H1 (cell line): ENCODE results near the gene TCF25. TPM values are rescaled to one million over a fixed set of nuclear protein-coding genes. Genes with fewer than 3 reads are reported as not detected.

Source experiments
- CEBPB ChIP-seq: IDR thresholded peaks from 2 replicates; pipeline ENCODE4 v1.6.1; 2012; ENCODE audit warnings: low read depth, low read length
- CHD2 ChIP-seq: IDR thresholded peaks from 2 replicates; pipeline ENCODE4 v1.6.1; 2012; ENCODE audit warnings: low read length, improper control_type of control experiment
- RAD21 ChIP-seq, 2 experiments: IDR thresholded peaks in 1 of 2; conservative IDR thresholded peaks in 1 of 2; 2 replicates each; pipeline ENCODE4 v1.6.1; 2011; ENCODE audit warnings: low read depth in 2 of 2, low read length in 2 of 2, improper control_type of control experiment in 1 of 2, inconsistent platforms in 1 of 2, mild to moderate bottlenecking in 1 of 2, moderate library complexity in 1 of 2
- RXRA ChIP-seq: IDR thresholded peaks from 2 replicates; pipeline ENCODE4 v1.6.1; 2011; ENCODE audit warnings: low read depth, mild to moderate bottlenecking, low read length, moderate library complexity; ENCODE audit not compliant: insufficient read depth
- TAF1 ChIP-seq: IDR thresholded peaks from 2 replicates; pipeline ENCODE4 v1.6.1; 2011; ENCODE audit warnings: mild to moderate bottlenecking, low read depth, low read length
- polyA plus RNA-seq, 7 experiments: library from polyadenylated mRNA; depleted of rRNA in 3 of 7; stranded (reverse) in 5 of 7; unstranded in 2 of 7; fragments of >200 nt in 5 of 7; fragments of 200-250 nt in 2 of 7; gene quantifications; 1 replicate in 5 of 7; 2 replicates in 1 of 7; 4 replicates in 1 of 7; pipeline versions ENCODE4 v1.2.1 to v1.2.3, GENCODE V29; 2011 to 2013; ENCODE audit warnings: missing spikeins in 2 of 7, mixed read lengths in 2 of 7
- total RNA-seq: library from RNA; stranded (reverse); fragmentation: NEBNext Ultra II Directional; extraction: Animal tissue kit (Norgen Biotek cat#: 25700); gene quantifications from 2 replicates; pipeline ENCODE4 v1.2.1, GENCODE V29; 2021
- TF ChIP-seq, protein P1 (sequence below): IDR thresholded peaks from 2 replicates; pipeline ENCODE4 v1.6.1; 2012; ENCODE audit warnings: inconsistent platforms
- TF ChIP-seq, protein P2 (sequence below), 3 experiments: IDR thresholded peaks; 1 replicate in 2 of 3; 2 replicates in 1 of 3; pipeline versions ENCODE4 v1.5.1 to v1.6.1; 2011; ENCODE audit warnings: low read length in 3 of 3, mild to moderate bottlenecking in 3 of 3, inconsistent platforms in 2 of 3, low read depth in 1 of 3, moderate library complexity in 1 of 3; ENCODE audit not compliant: insufficient read depth in 1 of 3; ENCODE audit errors: control extremely low read depth in 1 of 3

TCF25 gene
- total and polyA plus RNA-seq, 2 of the 8 experiments (the other 6 are each of a cell fraction or from before 2014, with no cell fraction given) = 78.1 to 102 TPM

DNA sequence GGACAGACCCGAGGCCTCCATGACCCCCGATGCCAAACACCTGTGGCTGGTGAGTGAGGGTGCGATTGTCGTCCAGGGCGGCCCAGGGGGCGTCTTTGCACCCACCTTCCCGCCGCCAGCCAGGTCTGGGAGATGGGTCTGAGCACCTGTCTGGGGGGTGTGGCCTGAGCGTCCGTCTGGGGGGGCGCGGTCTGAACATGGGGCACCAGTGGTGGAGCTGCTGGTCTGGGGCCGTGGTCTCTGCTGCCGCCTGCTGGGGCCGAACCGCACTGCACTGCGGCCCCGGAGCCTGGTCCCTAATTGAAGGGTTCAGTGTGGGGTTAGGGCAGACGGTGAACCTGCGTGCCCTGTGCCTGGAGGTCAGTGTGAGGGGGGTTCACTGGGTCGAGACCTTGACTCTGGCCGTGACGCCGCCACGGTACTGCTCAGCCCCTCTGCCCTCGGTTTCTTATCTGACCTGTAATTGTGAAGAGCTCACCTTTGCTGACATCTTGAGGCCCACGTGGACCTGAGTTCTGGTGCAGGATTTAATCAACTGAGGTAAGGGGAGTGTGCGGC, 12.6 kb upstream of the TCF25 start (continued):
- peak; percentile 98 for TF ChIP-seq RXRA
- TF ChIP-seq TAF1 = no peak
- TF ChIP-seq, protein P1, sequence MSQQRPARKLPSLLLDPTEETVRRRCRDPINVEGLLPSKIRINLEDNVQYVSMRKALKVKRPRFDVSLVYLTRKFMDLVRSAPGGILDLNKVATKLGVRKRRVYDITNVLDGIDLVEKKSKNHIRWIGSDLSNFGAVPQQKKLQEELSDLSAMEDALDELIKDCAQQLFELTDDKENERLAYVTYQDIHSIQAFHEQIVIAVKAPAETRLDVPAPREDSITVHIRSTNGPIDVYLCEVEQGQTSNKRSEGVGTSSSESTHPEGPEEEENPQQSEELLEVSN = 0 out of 2 replicates have a peak, but pooled peaks have one; percentile 15
- TF ChIP-seq CEBPB = no peak
- TF ChIP-seq RAD21 (IDR thresholded peaks at IDR 0.05 in 1 of 2, conservative IDR thresholded peaks at IDR 0.05 in 1 of 2; ENCODE audit: low read depth in 2 of 2, low read length in 2 of 2) = peak; percentile 98
- TF ChIP-seq, protein P2, sequence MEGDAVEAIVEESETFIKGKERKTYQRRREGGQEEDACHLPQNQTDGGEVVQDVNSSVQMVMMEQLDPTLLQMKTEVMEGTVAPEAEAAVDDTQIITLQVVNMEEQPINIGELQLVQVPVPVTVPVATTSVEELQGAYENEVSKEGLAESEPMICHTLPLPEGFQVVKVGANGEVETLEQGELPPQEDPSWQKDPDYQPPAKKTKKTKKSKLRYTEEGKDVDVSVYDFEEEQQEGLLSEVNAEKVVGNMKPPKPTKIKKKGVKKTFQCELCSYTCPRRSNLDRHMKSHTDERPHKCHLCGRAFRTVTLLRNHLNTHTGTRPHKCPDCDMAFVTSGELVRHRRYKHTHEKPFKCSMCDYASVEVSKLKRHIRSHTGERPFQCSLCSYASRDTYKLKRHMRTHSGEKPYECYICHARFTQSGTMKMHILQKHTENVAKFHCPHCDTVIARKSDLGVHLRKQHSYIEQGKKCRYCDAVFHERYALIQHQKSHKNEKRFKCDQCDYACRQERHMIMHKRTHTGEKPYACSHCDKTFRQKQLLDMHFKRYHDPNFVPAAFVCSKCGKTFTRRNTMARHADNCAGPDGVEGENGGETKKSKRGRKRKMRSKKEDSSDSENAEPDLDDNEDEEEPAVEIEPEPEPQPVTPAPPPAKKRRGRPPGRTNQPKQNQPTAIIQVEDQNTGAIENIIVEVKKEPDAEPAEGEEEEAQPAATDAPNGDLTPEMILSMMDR (IDR thresholded peaks at IDR 0.05; ENCODE audit: control extremely low read depth in 1 of 3, insufficient read depth in 1 of 3, low read depth in 1 of 3, low read length in 3 of 3) = peak; percentile 95 to 98 (median 95)
- 0 out of 2 replicates have a peak, but pooled peaks have one; percentile 45 for TF ChIP-seq CHD2
